IPS-NIHi7 (cell line): ENCODE results near the gene NNMT.
A peak's percentile ranks its signal among the peaks of the same experiment; 100 is the strongest.

Experiments
- DNase-seq: peaks from one replicate; pipeline ENCODE4 v3.0.0; 2012; ENCODE audit warnings: mixed read lengths; ENCODE audit errors: extremely low spot score

NNMT gene

DNA sequence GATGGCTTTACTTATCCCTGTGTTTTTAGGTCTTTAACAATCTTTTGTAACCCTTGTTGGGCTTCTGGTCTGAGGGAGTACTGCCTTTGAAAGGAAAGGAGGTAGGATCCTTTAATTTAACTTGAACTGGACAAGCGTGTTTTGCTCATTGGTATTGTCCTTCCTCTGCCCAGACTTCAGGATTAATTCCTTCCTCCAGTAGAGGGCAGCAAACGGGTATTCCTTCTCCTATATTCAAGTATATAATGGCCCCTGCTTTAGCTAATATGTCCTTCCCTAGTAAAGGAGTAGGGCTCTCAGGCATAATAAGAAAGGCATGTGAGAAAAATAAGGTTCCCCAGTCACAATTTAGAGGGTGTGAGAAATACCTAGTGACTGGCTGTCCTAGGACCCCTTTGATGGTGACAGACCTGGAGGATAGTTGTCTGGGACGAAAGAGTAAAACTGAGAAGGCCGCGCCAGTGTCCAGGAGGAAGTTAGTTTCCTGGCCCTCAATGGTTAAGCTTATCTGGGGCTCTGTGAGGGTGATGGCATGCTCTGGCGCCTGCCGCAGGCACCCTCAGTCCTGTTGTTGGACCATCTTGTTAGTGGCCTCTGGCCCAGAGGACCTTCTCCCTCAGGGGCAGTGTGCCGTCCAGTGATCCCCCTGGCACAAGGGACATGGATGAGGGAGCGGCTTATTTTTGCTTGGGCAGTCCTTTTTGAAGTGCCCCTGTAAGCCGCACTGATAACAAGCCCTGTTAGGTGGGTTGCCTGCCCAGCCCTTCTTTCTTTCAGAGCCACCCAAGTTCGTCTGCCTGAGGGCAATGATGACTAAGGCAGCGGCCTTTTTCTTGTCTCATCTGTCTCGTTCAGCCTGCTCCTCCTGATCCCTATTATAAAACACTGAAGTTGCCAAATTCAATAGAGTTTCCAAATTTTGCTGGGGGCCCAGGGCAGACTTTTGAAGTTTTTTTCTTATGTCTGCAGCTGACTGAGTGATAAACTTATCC, 52.3 kb downstream of the NNMT start:
- DNase-seq, result peak; percentile 35

DNA sequence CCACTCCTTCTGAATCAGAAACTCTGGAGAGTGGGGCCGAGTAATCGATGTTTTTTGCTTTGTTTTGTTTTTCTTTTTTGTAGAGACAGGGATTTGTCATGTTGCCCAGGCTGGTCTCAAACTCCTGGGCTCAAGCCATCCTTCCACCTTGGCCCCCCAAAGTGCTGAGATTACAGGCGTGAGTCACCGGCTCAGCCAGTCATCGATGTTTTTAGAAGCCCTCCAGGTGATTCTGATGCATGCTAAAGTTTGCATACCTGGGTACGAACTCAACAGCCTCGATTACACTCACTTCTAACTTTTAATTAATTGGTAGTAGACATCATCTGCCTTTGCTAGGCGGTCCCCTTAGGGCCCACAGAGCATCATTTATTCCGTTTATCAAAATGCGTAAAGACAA, 53.8 kb downstream of the NNMT start:
- no peak for DNase-seq

DNA sequence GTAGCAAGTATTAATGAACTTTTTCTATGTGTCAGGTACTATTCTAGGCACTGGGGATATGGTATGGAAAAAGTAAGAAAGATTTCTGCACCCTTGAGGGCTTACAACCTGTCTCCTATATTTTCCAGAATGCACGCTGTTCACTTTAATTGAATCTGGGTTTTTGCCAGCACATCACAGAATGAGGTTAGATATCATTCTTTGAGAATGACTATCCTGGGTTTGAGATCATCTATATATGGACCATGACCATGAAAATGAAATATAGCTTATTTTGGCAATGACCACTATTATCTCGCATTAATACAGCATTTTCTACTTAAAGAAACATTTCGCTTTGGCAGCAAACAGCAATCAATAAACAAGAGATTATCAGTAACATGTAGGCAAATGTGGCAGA, 57.2 kb downstream of the NNMT start:
- DNase-seq, result no peak

DNA sequence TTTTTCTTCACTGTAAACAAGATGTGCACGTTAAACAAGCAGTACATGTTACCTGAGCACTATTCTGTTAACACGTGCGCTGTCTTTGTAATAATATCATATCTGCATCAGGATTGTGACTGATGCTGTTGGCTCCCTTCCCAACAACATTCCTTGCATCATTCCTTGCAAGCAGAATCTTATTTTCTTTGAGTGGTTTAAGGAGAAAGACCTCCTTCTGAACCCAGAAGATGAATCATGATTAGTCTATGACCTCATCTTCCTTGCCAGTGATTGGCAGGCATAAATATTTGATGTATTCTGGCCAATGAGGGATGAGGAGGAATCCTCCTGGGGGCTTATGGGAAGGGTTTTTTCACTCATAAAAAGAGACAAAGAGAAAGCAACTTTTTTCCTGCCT, 57.9 kb downstream of the NNMT start:
- no peak for DNase-seq

DNA sequence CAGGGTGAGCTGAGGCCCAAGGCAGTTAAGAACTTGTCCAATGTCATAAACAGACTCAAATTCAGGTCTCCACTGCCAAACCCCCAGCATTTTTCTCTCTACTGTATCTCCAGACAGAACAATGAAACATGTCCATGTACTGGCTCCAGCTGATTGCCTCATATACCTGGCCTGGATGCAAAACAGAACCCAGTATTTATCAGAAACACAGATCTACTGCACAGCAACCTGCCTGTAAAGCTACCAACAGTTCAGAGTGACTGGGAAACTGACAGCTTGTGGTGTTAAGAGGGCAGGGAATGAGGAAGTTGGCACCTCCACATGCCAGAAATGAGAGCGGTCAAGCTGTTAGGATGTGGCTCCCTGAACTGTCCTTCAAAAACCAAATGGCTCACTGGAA, 62.5 kb downstream of the NNMT start:
- no peak for DNase-seq

DNA sequence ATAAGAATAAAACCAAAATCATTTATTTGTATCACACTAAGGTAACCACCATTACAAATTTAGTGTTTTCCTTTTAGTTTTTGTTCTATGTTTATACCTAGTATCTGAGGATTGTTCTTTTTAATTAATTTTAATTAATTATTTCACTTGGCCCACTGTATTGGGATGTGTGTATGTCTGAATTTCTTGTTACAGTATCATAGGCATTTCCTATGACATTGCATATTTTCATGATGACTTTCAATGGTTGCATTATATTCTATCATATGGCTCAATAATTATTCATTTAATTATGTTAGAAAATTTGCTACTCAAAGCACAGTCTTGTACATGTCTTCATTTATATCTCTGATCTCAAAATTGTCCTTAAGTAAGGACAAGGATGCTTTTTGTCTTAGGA, 63.1 kb downstream of the NNMT start:
- no peak for DNase-seq

DNA sequence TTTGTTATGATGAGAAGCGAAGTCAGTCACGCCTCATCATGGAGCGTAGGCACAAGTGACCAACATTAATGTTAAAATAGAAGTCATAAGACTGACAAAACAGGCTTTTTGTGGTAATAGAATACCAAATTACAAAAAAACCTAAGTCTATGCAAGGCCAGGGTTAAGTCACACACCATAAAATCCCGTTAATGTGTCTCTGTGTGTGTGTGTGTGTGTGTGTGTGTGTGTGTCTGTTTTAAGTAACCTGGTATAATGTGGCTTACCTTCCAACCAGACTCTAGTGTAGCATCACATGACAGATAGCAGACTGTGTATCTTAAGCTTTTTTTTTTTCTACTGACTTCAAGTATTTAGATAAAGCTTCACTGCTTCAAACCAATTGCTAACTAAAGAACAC, 66.1 kb downstream of the NNMT start:
- no peak for DNase-seq

DNA sequence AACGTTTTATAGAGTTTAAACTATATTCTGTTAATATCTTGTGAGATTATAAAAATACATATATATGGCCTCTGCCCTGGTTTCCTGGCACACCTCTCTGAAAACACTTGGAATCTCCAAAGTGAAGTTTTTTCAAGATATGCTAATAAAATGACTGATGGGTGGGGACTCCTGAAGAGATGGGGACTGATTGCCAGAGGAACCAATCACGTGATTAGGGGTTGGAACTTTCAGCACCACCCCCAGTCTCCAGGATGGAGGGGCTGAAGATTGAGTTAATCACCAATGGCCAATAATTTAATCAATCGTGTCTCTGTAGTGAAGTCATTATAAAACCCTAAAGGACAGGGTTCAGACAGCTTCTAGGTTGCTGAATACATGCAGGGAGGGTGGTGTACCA, 66.8 kb downstream of the NNMT start:
- DNase-seq, result no peak
